UCSD-AML1 (cell line): ENCODE data around the gene PACRG.
"Not testable (repeated sequence)": the region's sequence is repeated elsewhere in the genome, so short reads cannot be mapped to it uniquely, and the experiment has no call there.

Experiments used
- DNase-seq: peaks from one replicate; lab custom pipeline; 2025; ENCODE audit not compliant: unreplicated experiment; lab: John Stamatoyannopoulos, UW

The PACRG gene

DNA sequence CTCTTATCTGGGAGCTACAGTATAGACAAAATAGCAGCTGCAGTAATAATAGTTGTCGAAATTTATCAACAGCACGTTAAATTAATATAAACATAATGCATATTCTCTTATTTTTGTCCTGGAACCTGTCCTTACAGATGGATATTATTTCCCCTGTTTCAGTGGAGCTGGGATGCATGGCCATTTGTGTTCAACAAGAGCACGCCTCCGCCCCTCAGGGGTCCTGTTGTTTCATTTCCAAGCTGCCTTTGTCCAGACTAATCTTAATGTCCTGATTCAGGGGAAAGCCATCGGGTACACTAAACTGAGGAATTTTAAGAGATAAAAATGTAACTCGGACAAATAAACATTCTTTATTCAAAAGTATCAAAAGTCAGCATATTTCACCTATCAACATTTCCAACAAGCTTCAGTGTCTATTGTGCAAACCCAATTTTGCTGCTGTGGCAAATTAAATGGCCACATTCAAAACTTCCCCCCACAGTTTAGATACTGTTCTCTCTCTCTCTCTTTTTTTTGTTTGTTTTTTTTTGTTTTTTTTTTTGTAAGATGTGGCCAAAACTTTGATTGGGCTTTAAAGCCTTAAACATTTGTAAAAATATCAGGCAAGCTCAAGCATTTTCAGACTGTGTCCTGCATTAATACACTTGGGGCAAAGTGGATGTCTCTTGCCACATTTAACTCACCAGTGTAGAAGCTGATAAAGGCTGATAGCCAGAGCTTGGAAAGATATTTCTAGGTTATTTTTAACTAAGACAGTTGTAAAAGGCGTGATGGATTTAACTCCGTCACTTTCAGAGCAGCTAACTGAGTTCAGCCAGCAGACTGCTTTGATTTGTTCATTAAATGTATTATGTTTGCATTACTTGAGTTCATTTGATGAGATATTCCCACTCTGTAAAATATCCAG lies 574.2 kb downstream of the PACRG start:
- DNase-seq = no peak

DNA sequence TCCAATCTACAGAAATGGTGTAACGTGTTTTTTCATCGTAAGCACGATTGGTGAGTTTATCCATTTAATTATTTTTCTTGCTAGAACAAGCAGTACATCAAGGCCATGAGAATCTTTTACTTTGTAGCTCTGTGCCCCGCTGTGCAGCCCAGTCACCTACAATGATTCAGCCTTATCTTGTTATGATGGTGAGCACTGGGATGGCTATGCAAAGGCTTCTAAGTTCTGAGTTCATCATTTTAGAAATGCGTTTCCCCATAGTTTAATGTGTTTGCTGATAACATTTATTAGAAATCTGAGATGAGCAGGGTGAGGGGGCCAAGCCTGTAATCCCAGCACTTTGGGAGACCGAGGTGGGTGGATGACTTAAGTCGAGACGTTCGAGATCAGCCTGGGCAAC lies 575.0 kb downstream of the PACRG start:
- no peak for DNase-seq

DNA sequence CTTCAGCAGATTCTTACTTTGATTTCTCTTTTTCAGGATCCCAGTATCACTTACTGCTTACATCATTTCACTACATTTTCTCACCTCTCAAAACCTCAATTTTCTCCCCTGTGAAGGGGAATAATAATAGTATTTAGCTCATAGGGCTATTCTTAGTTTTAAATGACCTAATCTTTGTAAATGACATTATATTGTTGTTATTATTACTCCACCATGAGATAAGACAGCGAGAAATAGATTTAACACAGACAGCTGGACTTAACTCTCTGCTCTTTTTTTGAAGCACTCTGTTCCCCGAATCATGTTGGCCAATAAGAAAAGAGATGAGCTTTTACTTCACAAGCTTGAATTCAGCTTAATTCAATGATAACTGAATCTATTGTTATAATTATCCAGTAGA lies 578.2 kb downstream of the PACRG start:
- no peak for DNase-seq

DNA sequence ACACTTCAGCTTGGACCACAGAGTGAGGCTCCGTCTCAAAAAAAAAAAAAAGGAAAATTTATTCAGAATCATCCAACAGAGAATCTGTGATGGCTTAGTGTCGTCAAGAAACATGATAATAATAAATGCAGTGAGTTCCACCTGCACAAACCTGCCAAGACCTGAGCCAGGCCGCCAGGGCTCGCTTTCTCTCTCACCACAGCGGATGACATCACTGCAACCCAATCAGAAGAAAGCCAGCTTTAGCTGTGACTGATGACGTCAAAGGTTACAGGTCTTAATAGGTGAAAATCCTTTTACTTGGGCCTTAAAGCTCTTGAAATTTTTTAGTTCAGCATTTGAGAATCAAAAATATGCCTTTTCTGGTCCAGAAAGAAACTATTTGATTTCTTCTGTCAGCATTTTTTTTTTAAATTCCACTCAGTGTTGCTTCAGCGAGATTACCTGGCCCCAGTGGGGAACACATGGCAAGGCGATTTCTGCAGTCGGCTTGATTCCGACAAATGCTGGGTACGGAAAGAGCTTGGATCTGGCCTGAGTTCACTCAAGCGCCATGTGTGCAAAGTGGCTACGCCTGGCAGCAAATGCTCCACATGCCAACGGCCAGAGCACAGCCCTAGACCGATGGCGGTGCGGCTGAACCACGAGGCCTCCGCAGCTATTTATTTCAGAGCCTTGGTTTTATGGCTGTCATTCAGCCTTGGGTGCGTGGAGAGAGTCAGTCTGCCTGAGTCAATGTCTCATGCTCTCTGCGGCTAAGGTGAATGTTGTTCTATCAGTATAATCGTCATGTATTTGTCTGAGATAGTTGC lies 581.1 kb downstream of the PACRG start:
- no peak for DNase-seq

DNA sequence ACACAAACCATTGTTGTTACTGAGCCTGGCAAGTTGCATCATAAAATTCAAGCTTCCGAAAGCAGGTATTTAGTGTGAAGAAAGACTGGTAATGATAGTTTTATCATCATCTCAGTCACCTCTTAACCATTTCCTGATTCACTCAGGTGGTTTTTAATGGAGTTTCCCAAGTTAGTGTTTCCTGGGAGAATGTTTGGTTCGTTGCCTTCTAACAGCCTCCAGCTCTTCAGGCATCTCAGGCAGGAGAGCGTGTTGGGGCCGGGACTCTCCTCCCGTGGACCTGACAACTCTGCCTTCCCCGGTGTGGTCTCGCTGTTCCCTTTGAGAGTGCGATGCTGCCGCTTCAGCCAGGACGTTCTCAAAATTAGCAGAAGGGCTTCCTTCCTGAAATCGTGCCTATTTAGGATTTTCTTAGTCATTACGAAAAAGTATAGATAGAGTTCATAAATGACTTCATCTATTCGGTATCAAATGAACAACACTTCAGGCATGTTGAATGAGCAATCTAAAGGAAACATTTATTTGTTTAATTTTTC lies 581.8 kb downstream of the PACRG start:
- DNase-seq = no peak

DNA sequence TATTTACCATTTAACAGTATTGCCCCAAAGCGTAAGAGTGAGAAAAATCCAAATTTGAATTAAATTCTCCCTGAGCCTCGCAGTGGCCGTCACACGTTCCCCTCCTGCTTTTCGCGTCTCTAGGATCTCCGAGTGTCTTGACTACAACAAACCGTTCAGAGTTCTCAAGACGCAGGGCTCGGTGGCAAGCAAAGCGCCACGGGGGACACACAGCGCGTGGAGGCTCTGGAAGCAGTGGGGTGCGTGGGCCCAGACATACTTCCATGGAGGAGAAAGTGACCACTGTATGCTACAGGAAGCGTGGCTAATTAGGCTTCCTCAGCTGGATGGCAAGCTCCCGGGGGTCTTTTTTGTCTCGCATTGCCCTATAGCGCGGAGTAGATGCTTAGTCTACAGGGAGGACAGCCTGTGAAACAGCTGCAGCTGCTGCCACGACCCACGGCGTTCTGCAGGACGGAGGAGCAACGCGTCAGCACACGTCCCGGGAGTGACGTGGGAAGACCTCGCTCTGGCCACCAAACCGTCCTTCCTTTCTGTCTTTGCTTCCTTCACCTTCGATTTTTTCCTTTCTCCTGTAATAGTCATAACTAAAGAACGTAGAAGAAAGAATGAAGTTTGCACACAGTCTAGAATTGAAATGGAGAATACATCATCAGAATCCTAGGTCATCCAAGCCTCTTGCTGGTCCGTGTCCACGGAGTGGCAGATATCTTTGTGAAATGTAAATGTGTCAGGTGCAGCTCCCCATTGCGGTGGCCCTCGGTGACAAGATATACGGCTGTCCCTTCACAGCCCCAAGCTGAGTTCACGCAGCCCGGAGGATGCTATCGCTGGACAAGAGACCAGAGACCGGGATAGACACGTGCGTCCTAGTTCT lies 582.6 kb downstream of the PACRG start:
- DNase-seq = no peak

DNA sequence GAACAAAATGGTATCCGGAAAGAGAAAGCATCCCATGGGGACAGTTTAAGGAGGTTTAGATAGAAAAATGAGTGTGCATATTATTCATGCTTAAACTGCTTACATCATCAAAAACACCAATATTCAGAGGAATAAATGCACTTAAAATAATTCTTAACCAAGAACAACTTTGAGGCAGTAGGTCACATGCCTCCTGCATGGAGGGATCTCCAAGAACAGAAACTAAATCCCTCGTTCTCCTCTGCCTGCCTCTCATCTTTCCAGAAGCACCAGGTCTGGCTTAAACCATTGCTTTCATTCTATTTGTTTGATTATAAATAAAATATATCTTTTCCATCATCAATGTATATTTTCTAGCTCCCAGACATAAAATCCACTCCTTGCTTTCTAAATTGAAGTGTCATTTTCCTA lies 583.2 kb downstream of the PACRG start:
- no peak for DNase-seq

DNA sequence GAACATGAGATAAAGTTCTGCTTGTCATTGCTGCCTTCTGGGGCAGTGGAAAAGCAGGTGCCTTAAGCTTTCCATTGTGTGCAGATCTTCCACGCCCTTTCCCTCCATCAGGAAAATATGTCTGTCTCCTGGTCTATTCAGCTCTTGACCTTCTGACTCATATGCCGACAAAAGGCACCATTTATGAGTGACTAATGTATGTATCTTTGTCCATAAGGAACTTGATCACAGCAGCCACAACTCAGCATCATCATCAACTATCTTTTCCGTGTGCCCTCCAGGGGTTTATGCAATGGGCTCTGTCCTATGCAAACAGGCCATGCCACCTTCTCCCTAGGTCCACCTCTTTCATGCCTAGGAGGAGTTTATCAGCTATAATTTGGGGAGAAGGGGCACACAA lies 584.1 kb downstream of the PACRG start:
- DNase-seq = no peak

DNA sequence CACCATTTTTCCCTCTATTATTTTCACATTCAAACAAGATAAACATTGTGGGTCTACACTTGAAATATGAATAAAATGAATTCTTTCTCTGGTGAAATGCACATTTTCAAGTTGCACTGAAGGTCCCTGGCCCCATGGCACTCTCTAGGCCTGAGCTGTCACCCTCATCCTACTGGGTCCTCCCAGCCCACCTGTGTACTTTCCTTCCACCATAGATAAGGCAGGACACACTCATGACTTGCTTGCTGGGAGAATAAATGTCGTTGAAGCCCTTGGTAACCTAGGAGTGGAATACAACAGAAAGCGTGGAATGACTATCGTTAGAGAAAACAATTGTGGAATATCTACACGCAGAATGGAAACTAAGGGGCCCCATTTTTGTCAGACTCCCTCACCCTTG lies 585.8 kb downstream of the PACRG start:
- DNase-seq = no peak

DNA sequence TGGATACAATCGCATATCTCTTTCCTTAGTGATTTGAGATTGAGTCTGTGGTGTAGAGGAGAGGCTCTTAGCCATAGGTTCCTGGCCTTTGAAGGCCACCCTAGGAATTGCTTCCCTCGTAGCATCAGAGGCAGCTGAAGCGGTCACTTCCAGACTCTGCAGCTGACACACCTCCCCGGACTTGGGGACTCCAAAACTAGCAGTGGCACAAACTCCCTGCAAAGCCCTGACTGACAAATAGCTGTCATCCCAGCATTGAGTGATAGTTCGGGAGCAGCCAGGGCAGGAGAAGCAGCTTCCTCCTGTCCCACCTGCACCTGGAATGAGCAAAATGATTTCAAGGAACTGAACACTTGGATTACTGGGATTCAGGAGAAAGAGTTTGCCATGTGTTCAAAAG lies 586.2 kb downstream of the PACRG start:
- DNase-seq = no peak

DNA sequence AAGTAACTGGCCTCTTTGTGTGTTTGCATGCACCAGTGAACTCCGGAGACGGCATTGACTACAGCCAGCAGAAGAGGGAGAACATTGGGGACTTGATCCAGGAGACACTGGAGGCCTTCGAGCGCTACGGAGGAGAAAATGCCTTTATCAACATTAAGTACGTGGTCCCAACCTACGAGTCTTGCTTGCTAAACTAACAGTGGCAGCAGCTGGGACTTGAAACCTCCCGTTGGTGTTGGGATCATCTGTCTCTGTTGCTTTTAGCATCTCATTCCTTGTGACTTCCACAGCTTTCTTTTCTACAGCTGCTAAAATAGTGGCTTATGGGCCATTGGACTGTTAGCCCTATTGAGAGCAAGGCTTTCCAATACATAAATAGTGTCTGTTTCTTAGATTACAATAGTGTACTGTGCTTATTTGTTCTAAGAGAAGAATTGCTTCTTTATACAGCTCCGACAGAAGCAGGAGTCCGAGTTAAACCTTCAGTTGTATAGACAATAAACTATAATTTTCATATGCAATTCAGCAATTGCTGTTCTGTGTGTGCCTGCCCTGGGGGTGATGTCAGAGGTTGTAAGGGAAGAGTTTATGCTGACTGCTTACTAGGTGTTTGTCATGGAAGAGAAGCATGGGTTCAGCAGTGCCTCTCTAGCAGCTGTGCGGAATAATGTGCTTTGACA lies 587.2 kb downstream of the PACRG start:
- no peak for DNase-seq

DNA sequence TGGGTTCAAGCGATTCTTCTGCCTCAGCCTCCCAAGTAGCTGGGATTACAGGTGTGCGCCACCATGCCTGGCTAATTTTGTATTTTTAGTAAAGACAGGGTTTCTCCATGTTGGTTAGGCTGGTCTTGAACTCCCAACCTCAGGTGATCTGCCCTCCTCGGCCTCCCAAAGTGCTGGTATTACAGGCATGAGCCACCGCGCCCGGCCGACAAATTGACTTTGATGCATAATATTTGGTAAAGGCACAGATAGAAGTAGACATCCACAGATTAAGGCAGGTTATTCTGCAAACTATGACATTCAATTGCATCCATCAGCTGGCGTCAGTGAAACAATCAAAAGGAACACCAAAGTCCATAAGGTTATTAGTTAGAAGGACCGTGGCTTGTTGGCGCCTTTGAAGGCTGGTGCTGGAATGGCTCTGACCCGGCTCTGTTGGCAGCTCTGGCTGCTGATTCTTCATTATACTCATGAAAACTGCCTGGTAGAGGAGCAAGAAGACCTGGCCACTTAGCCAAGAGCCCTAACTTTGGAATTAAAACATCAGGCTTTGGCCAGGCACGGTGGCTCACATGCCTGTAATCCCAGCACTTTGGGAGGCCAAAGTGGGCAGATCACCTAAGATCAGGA lies 589.2 kb downstream of the PACRG start:
- not testable (repeated sequence) for DNase-seq

DNA sequence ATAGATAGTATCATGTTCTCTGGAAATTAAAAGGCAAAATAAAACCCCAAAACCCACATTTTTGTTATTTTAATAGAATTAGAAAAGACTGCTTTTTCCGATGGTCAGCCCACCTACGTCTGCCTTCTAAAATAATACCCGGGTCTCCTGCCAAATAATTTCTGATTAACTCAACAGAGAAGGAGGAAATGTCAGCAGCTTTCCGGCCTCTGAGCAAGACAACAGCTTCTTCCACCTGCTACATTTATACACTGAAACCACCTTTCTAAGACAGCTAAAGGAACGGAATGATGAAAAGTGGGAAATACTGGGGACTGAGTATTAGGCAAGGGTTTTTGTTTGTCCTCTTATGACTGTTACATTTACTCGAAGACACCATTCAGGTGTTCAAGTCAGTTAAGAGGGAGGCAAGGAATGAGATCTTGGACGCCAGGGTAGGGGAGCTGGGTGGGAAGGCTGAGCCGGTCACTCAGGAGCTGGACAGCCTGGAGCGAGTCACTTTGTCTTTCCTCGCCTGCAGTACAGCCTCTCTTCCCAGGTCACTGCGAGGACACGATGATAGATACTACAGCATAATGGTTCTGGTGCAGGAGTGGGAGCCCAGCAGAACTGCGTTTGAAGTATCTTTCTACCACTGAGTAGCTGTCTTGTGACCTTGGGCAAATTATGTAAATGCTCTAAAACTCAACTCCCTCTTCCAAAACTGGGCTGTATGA lies 590.5 kb downstream of the PACRG start:
- DNase-seq = no peak

DNA sequence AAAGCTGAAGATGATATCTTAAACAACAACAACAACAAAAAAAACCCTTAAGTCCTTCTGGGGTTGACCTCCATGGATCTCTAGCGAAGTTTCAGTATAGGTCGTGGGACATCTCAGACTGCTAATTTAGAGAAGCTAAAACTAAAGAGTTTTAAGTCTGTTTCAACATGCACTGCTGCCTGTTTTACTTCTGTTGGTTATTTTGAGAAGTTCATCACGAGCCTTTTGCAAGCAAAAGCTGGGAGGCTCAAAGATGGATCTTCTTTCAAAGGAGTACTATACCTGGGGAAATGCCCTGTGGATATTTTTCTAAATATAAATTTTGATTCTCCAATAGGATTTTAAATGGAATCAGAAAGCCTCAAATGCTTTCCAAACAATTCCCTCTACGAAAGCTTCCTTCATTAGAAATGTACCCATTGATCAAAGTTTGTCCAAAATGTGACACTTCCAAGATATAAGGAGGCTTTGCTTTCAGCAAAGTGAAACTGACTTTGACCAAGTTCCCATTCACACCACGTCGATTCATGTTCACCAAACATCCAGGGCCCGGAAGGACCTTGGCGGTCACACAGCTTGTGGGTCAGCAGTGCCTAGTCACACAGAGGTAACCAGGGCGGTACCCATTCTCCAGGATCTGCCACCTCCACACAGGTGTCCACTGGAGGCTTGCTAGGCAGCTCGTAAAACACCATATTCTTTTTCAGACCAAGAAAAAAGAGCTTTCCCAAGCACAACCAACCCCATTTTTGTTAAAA lies 592.0 kb downstream of the PACRG start:
- no peak for DNase-seq

DNA sequence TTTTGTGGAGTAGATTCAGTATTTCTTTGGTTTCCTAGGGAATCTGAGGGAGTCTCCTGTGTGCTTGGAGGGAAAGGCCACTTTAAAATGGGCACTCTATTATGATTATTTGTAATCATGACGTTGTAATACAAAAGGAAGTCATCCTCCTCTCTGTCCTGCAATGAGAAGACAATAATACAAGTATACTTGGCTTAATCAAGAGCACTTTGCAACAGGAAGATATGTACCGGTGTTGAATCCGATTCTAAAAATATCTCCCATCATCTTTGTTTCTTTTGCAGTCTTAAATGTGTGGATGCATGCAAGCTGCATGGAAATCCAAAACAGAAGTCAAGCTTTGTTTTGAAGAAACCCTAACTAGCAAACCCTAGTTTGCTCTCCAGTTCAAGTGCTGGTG lies 592.6 kb downstream of the PACRG start:
- DNase-seq = no peak

DNA sequence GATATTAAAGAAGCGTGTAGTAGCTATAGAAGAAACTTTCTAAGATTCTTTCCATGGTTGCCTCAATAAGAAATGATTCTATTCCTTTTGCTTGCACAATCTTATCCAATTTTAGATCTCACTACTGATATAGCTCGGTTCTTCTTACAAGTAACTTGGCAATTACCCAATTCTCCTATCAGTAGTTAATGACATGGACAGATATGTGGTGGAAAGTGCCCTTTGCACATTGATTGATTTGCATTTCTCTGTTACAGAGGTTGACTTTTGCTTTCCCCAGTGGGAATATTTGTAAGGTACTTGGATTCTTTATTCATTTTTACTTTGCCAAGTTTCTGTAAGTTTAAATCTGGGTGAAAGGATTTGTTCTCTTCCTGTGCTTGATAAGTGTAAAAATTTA lies 593.0 kb downstream of the PACRG start:
- no peak for DNase-seq

DNA sequence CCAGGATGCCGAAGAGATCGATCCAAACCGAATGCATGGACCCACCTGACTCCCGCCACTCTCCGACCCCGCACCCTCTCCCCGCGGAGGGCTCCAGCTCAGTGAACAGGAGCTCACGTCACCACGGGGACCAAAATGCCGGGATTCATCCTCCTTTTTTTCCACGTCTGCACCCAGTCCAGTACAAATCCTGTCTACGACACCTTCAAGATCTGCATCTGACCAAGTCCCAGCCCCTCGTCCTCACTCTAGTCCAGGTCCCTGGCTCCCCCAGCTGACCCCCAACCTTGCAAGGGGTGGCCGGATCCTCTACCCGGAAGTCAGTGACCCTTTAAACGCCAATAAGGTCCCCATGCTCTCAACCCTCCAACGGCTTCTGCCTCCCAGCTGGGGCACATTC lies 593.9 kb downstream of the PACRG start:
- no peak for DNase-seq

DNA sequence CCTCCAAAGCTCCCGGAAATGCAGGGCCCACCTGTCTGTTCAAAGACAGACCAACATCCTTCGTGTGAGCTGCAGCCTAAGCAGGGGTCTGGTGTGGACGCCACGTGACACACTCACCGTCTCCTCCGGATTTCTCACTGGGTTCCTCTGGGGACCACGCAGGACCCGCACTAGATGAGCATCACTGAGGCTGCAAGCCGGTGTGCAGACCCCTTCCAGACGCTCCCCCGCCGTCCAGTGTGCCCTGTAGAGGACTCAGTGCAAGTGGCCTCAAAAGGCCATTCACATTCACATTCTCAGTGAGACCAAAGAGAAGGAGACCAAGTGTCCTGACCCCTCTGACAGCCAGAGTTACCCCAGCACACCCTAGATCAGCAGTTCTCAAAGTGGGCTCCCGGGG lies 595.5 kb downstream of the PACRG start:
- no peak for DNase-seq

DNA sequence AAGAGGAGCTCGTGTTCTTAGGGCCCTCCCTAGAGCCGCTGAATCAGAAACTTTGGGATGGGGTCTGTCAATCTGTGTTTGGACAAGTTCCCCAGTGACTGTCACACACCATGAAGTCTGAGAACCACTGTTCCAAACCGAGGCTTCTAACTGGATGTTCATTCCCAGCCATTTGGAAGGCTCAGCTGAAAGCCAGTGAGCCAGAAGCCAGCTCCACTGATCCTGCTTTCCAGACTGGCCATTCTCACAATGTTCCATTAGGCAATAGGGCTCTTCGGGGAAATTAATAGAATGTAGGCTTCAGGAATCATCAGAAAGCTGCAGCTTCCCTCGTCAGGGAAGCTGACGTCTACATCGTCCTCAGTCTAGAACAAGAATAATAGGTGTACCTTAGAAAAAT lies 595.9 kb downstream of the PACRG start:
- no peak for DNase-seq
